BJ (cell line): ENCODE data around the gene PLA2R1. TPM values are rescaled to one million over a fixed set of nuclear protein-coding genes. Genes with fewer than 3 reads are reported as not detected.

ENCODE experiments used
- CTCF ChIA-PET: fragments of 350-600 bp; formaldehyde crosslinking; extraction: SDS; loops from one replicate; lab custom pipeline; 2021; ENCODE audit warnings: antibody characterized with exemption, inconsistent platforms; lab: Yijun Ruan, JAX
- POLR2A ChIA-PET: fragments of 300-600 bp; sonication (Branson Sonifier 250); formaldehyde crosslinking; extraction: SDS; loops from one replicate; lab custom pipeline; 2021; ENCODE audit warnings: antibody characterized with exemption; lab: Charles Lee
- DNase-seq: peaks from one replicate; pipeline ENCODE4 v3.0.0-alpha.2; 2011; ENCODE audit warnings: low read depth
- H3K27me3 ChIP-seq: 2 replicates; pipeline ENCODE4 v1.6.0; 2011; ENCODE audit warnings: low read length; ENCODE audit not compliant: control insufficient read depth, insufficient read depth
- H3K36me3 ChIP-seq: 2 replicates; pipeline ENCODE4 v1.5.1; 2011; ENCODE audit warnings: low read length; ENCODE audit not compliant: control insufficient read depth, insufficient read depth
- H3K4me3 ChIP-seq: 2 replicates; pipeline ENCODE4 v1.5.1; 2011; ENCODE audit warnings: low read depth, mild to moderate bottlenecking, control low read depth, low read length
- CTCF ChIP-seq: IDR thresholded peaks from 2 replicates; pipeline ENCODE4 v1.5.1; 2011; ENCODE audit warnings: low read depth, mild to moderate bottlenecking, control low read depth, inconsistent platforms, low read length, moderate library complexity; ENCODE audit not compliant: insufficient read depth
- polyA plus RNA-seq: library from polyadenylated mRNA; depleted of rRNA; stranded (reverse); fragments of >200 nt; gene quantifications from 2 replicates; pipeline ENCODE4 v1.2.3, GENCODE V29; 2011

Gene PLA2R1
- polyA plus RNA-seq, 1 experiment = 9.5 TPM

GRCh38 chr2:159903443-159904126 lies 158.8 kb downstream of the PLA2R1 start:
- CTCF ChIA-PET = no interaction called here
- H3K36me3 ChIP-seq = no peaks in the 10 kb centered on the region
- POLR2A ChIA-PET = interaction anchor here (0.6 kb wide), 1 partner anchor 36 kb away, joined by 3 read pairs; no protein-coding TSS in a partner anchor
- peak overlapping the region; percentile 25 for H3K4me3 ChIP-seq
- H3K27me3 ChIP-seq = peaks cover 6% of the 10 kb centered on the region
- DNase-seq = no peak
- TF ChIP-seq CTCF = no peak

GRCh38 chr2:159902722-159903121 lies 159.7 kb downstream of the PLA2R1 start:
- DNase-seq = no peak
- Histone ChIP-seq H3K4me3 (no peak overlapping the region), H3K36me3 (no peaks in the 10 kb centered on the region), H3K27me3 (peaks cover 8% of the 10 kb centered on the region)
- no peak for TF ChIP-seq CTCF
- CTCF ChIA-PET = no interaction called here
- POLR2A ChIA-PET = no interaction called here

- H3K27me3 ChIP-seq = peaks cover 7% of the 10 kb centered on the region
- no peak for DNase-seq
- CTCF ChIA-PET = interaction anchor here (0.7 to 0.9 kb wide), 2 partner anchors 8 to 11 kb away, joined by 3 read pairs; no protein-coding TSS in a partner anchor
Observed at GRCh38 chr2:159900343-159900742, 162.1 kb downstream of the PLA2R1 start.

GRCh38 chr2:159898441-159898840 lies 164.0 kb downstream of the PLA2R1 start:
- H3K4me3 ChIP-seq = no peak overlapping the region
- no peak for DNase-seq
- H3K27me3 ChIP-seq = peaks cover 5% of the 10 kb centered on the region; the same call in 1 of the 2 replicates
- H3K36me3 ChIP-seq = no peaks in the 10 kb centered on the region
- no peak for TF ChIP-seq CTCF
- CTCF ChIA-PET = no interaction called here
- POLR2A ChIA-PET = no interaction called here

More at GRCh38 chr2:159900343-159900742, 162.1 kb downstream of the PLA2R1 start:
- Histone ChIP-seq H3K4me3 (no peak overlapping the region), H3K36me3 (no peaks in the 10 kb centered on the region)
- no peak for TF ChIP-seq CTCF
- POLR2A ChIA-PET = no interaction called here

- ChIA-PET POLR2A (no interaction called here), CTCF (no interaction called here)
- no peak for DNase-seq
- H3K4me3 ChIP-seq = no peak overlapping the region
- no peak for TF ChIP-seq CTCF
- peaks cover 5% of the 10 kb centered on the region; the same call in 1 of the 2 replicates for H3K27me3 ChIP-seq
- H3K36me3 ChIP-seq = no peaks in the 10 kb centered on the region
Observed at GRCh38 chr2:159897720-159898119, 164.7 kb downstream of the PLA2R1 start.
